H1 (cell line): ENCODE data around the gene NKTR. TPM values are rescaled to one million over a fixed set of nuclear protein-coding genes. Genes with fewer than 3 reads are reported as not detected.

ENCODE experiments used
- CTCF ChIA-PET: fragments of 300-600 bp; sonication (Branson Sonifier 250); formaldehyde crosslinking; loops from one replicate; lab custom pipeline; 2021; ENCODE audit not compliant: partially characterized antibody; lab: Charles Lee
- POLR2A ChIA-PET: fragments of 300-600 bp; sonication (Branson Sonifier 250); formaldehyde crosslinking; loops from one replicate; lab custom pipeline; 2021; ENCODE audit warnings: inconsistent platforms; ENCODE audit not compliant: partially characterized antibody; lab: Charles Lee
- DNase-seq, 2 experiments: peaks; one replicate each; pipeline versions ENCODE4 v3.0.0 to v3.0.0-alpha.2; 2010 to 2022; ENCODE audit warnings: low spot score in 2 of 2, low read depth in 1 of 2, mixed read lengths in 1 of 2
- FAIRE-seq: peaks from 2 replicates; lab custom pipeline; 2011; peaks lifted over from hg19 to GRCh38; lab: Jason Lieb, UNC
- H2AFZ ChIP-seq: 2 replicates; pipeline ENCODE4 v1.8.1; 2012; ENCODE audit warnings: low read length, inconsistent platforms
- H2AK5ac ChIP-seq: 2 replicates; pipeline ENCODE4 v1.6.1; 2013; ENCODE audit warnings: low read depth, low read length
- H2BK120ac ChIP-seq: replicated peaks from 2 replicates; pipeline ENCODE3; 2013; ENCODE audit warnings: low read depth, low read length, inconsistent platforms
- H2BK12ac ChIP-seq: 2 replicates; pipeline ENCODE4 v1.6.1; 2013; ENCODE audit warnings: low read depth, low read length
- H2BK15ac ChIP-seq: 2 replicates; pipeline ENCODE4 v1.6.1; 2013; ENCODE audit warnings: low read length
- H2BK20ac ChIP-seq: 2 replicates; pipeline ENCODE4 v1.6.1; 2013; ENCODE audit warnings: low read length
- H2BK5ac ChIP-seq: 2 replicates; pipeline ENCODE4 v1.6.1; 2013; ENCODE audit warnings: low read depth, low read length
- H3K14ac ChIP-seq: 2 replicates; pipeline ENCODE4 v1.6.1; 2013; ENCODE audit warnings: inconsistent platforms; ENCODE audit not compliant: insufficient read length
- H3K18ac ChIP-seq: 2 replicates; pipeline ENCODE4 v1.6.1; 2013; ENCODE audit warnings: low read length; ENCODE audit errors: extremely low read depth
- H3K23ac ChIP-seq: 2 replicates; pipeline ENCODE4 v1.6.1; 2013; ENCODE audit warnings: inconsistent platforms; ENCODE audit not compliant: insufficient read length
- H3K23me2 ChIP-seq: 2 replicates; pipeline ENCODE4 v1.6.1; 2013; ENCODE audit warnings: low read depth, low read length
- H3K27ac ChIP-seq: 2 replicates; pipeline ENCODE4 v1.6.1; 2011; ENCODE audit warnings: low read depth, low read length, inconsistent platforms
- H3K27me3 ChIP-seq, 4 experiments: replicated peaks in 1 of 4; 1 replicate in 1 of 4; 2 replicates in 3 of 4; pipeline versions ENCODE4 v1.6.1 to v1.8.1; 2011 to 2013; ENCODE audit warnings: low read length in 3 of 4, mild to moderate bottlenecking in 3 of 4, inconsistent platforms in 2 of 4, mixed read lengths in 2 of 4, moderate library complexity in 1 of 4; ENCODE audit not compliant: control insufficient read depth in 3 of 4, insufficient read depth in 3 of 4; ENCODE audit errors: extremely low read depth in 1 of 4
- H3K36me3 ChIP-seq, 4 experiments: 2 replicates each; pipeline versions ENCODE4 v1.6.1 to v1.8.1; 2011 to 2013; ENCODE audit warnings: mild to moderate bottlenecking in 4 of 4, low read length in 3 of 4, moderate library complexity in 2 of 4, control low read depth in 1 of 4, inconsistent platforms in 1 of 4; ENCODE audit not compliant: insufficient read depth in 4 of 4, control insufficient read depth in 2 of 4
- H3K4ac ChIP-seq: replicated peaks from 2 replicates; pipeline ENCODE3; 2013; ENCODE audit warnings: low read length, low read depth, mixed read lengths, inconsistent platforms; ENCODE audit not compliant: insufficient read length
- H3K4me1 ChIP-seq, 4 experiments: replicated peaks in 1 of 4; 1 replicate in 1 of 4; 2 replicates in 3 of 4; pipeline versions ENCODE4 v1.6.1 to v1.8.1; 2011 to 2013; ENCODE audit warnings: low read length in 3 of 4, inconsistent platforms in 2 of 4, mixed read lengths in 1 of 4; ENCODE audit not compliant: insufficient read depth in 4 of 4, control insufficient read depth in 3 of 4
- H3K4me2 ChIP-seq, 2 experiments: 2 replicates each; pipeline versions ENCODE4 v1.6.1 to v1.8.1; 2011 to 2013; ENCODE audit warnings: low read depth in 2 of 2, low read length in 2 of 2, control low read depth in 1 of 2, inconsistent platforms in 1 of 2, mild to moderate bottlenecking in 1 of 2; ENCODE audit not compliant: insufficient read depth in 1 of 2
- H3K4me3 ChIP-seq, 4 experiments: fragments of 200-600, 300-600 bp in 1 of 4; sonication (generic), shearing (Covaris generic), sonication (Bioruptor Twin) in 1 of 4; 2 replicates each; pipeline versions ENCODE4 v1.5.1 to v1.8.1; 2011 to 2016; ENCODE audit warnings: low read length in 4 of 4, low read depth in 3 of 4, control low read depth in 2 of 4, inconsistent platforms in 2 of 4, mild to moderate bottlenecking in 2 of 4, mixed read lengths in 1 of 4, moderate library complexity in 1 of 4; ENCODE audit not compliant: insufficient read depth in 2 of 4; ENCODE audit errors: extremely low read depth in 1 of 4
- H3K56ac ChIP-seq: replicated peaks from 2 replicates; pipeline ENCODE3; 2013; ENCODE audit warnings: low read depth, mild to moderate bottlenecking, mixed read lengths, low read length, inconsistent platforms; ENCODE audit not compliant: insufficient read length
- H3K79me1 ChIP-seq: 2 replicates; pipeline ENCODE4 v1.6.1; 2013; ENCODE audit warnings: low read depth, low read length, control low read depth
- H3K79me2 ChIP-seq, 2 experiments: 2 replicates each; pipeline versions ENCODE4 v1.6.1 to v1.8.1; 2012 to 2013; ENCODE audit warnings: low read length in 2 of 2, mild to moderate bottlenecking in 2 of 2, inconsistent platforms in 1 of 2; ENCODE audit not compliant: insufficient read depth in 2 of 2, control insufficient read depth in 1 of 2
- H3K9ac ChIP-seq, 4 experiments: replicated peaks in 1 of 4; 1 replicate in 1 of 4; 2 replicates in 3 of 4; pipeline versions ENCODE4 v1.6.1 to v1.8.1; 2011 to 2013; ENCODE audit warnings: low read depth in 3 of 4, low read length in 3 of 4, control low read depth in 2 of 4, mild to moderate bottlenecking in 2 of 4, moderate library complexity in 2 of 4, inconsistent platforms in 1 of 4; ENCODE audit errors: extremely low read depth in 1 of 4
- H3K9me3 ChIP-seq, 2 experiments: 2 replicates each; pipeline versions ENCODE4 v1.6.1 to v1.8.1; 2012 to 2013; ENCODE audit warnings: mild to moderate bottlenecking in 2 of 2, moderate library complexity in 2 of 2, control low read depth in 1 of 2, inconsistent platforms in 1 of 2, low read depth in 1 of 2, low read length in 1 of 2, mixed read lengths in 1 of 2; ENCODE audit not compliant: insufficient read depth in 2 of 2
- H4K20me1 ChIP-seq, 2 experiments: replicated peaks in 1 of 2; 2 replicates each; pipeline versions ENCODE3 to v1.8.1; 2011 to 2013; ENCODE audit warnings: inconsistent platforms in 2 of 2, low read length in 2 of 2, mild to moderate bottlenecking in 1 of 2; ENCODE audit not compliant: insufficient read depth in 2 of 2, control insufficient read depth in 1 of 2
- H4K5ac ChIP-seq: 2 replicates; pipeline ENCODE4 v1.6.1; 2013; ENCODE audit warnings: low read length, low read depth, mixed read lengths, inconsistent platforms; ENCODE audit not compliant: insufficient read length
- H4K8ac ChIP-seq: 2 replicates; pipeline ENCODE4 v1.8.0; 2013; ENCODE audit warnings: mild to moderate bottlenecking, moderate library complexity, low read length, inconsistent platforms; ENCODE audit not compliant: insufficient read depth; ENCODE audit errors: extremely low read depth
- H4K91ac ChIP-seq: replicated peaks from 2 replicates; pipeline ENCODE3; 2013; ENCODE audit warnings: low read length, mixed read lengths, inconsistent platforms; ENCODE audit not compliant: insufficient read length
- BACH1 ChIP-seq: IDR thresholded peaks from 2 replicates; pipeline ENCODE4 v1.6.1; 2012; ENCODE audit warnings: low read length, improper control_type of control experiment
- CBX5 ChIP-seq: fragments of 300-800, 300-1000 bp; sonication (generic); IDR thresholded peaks from 2 replicates; pipeline ENCODE4 v1.7.1; 2016; ENCODE audit warnings: antibody characterized with exemption, low read length, low read depth
- CEBPB ChIP-seq: IDR thresholded peaks from 2 replicates; pipeline ENCODE4 v1.6.1; 2012; ENCODE audit warnings: low read depth, low read length
- CHD1 ChIP-seq: IDR thresholded peaks from 2 replicates; pipeline ENCODE4 v1.6.1; 2012; ENCODE audit warnings: low read depth, low read length, improper control_type of control experiment
- EP300 ChIP-seq, 2 experiments: IDR thresholded peaks; 1 replicate in 1 of 2; 2 replicates in 1 of 2; pipeline ENCODE4 v1.6.1; 2011 to 2012; ENCODE audit warnings: low read depth in 2 of 2, low read length in 2 of 2, mild to moderate bottlenecking in 2 of 2, borderline replicate concordance in 1 of 2, inconsistent platforms in 1 of 2, moderate library complexity in 1 of 2
- FOSL1 ChIP-seq: IDR thresholded peaks from 2 replicates; pipeline ENCODE4 v1.6.1; 2011; ENCODE audit warnings: mild to moderate bottlenecking, low read depth, low read length, moderate library complexity; ENCODE audit not compliant: insufficient read depth
- HDAC2 ChIP-seq, 2 experiments: fragments of 300-600 bp in 1 of 2; sonication (generic) in 1 of 2; IDR thresholded peaks; 2 replicates each; pipeline ENCODE4 v1.6.1; 2011 to 2012; ENCODE audit warnings: low read depth in 2 of 2, low read length in 2 of 2, mild to moderate bottlenecking in 2 of 2, moderate library complexity in 2 of 2, borderline replicate concordance in 1 of 2, inconsistent platforms in 1 of 2
- HDAC6 ChIP-seq: IDR thresholded peaks from one replicate; pipeline ENCODE4 v1.7.1; 2012; ENCODE audit warnings: low read depth, mild to moderate bottlenecking, inconsistent platforms, low read length, moderate library complexity
- JUND ChIP-seq: IDR thresholded peaks from 2 replicates; pipeline ENCODE4 v1.6.1; 2011; ENCODE audit warnings: mild to moderate bottlenecking, improper control_type of control experiment, low read length
- RFX5 ChIP-seq: IDR thresholded peaks from 2 replicates; pipeline ENCODE4 v1.6.1; 2011; ENCODE audit warnings: low read depth, low read length, improper control_type of control experiment, borderline replicate concordance
- SP4 ChIP-seq: IDR thresholded peaks from 2 replicates; pipeline ENCODE4 v1.6.1; 2012; ENCODE audit warnings: low read length, inconsistent platforms
- ZNF274 ChIP-seq: IDR thresholded peaks from 2 replicates; pipeline ENCODE4 v1.7.0; 2012; ENCODE audit warnings: low read length, borderline replicate concordance; ENCODE audit errors: extremely low read depth
- polyA plus RNA-seq, 7 experiments: library from polyadenylated mRNA; depleted of rRNA in 3 of 7; stranded (reverse) in 5 of 7; unstranded in 2 of 7; fragments of >200 nt in 5 of 7; fragments of 200-250 nt in 2 of 7; gene quantifications; 1 replicate in 5 of 7; 2 replicates in 1 of 7; 4 replicates in 1 of 7; pipeline versions ENCODE4 v1.2.1 to v1.2.3, GENCODE V29; 2011 to 2013; ENCODE audit warnings: missing spikeins in 2 of 7, mixed read lengths in 2 of 7
- total RNA-seq: library from RNA; stranded (reverse); fragmentation: NEBNext Ultra II Directional; extraction: Animal tissue kit (Norgen Biotek cat#: 25700); gene quantifications from 2 replicates; pipeline ENCODE4 v1.2.1, GENCODE V29; 2021

NKTR gene
- total and polyA plus RNA-seq, 2 of the 8 experiments (the other 6 are each of a cell fraction or from before 2014, with no cell fraction given) = 24.1 to 62.2 TPM

DNA sequence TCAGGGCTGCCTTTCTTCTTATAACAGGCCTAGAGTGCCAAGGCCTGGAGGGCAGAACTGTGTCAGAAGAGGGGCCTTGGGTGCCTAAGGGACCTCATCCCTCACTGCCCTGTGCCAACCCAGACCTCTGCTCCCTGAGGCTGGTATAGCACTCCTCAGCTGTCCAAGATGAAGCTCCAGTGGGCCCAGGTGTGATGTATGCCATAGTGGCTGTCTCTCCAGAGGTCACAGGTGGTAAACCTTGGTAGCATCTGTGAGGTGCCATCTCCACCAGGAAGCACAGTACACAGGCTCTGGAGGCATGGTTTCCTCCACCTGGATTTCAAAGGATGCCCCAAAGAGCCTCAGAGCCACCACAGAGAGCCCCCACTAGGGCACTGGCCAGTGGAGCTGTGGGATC lies 72.6 kb downstream of the NKTR start:
- H3K4ac ChIP-seq = no peak overlapping the region
- H3K9me3 ChIP-seq = peaks cover 2 to 5% of the 10 kb centered on the region in 2 experiments; a peak in 2 of 4 replicates
- no peak overlapping the region for H3K9ac ChIP-seq
- no peak overlapping the region for H2BK20ac ChIP-seq
- H3K4me2 ChIP-seq = no peak overlapping the region
- H3K23me2 ChIP-seq = no peaks in the 10 kb centered on the region
- no peak overlapping the region for H3K18ac ChIP-seq
- H3K4me3 ChIP-seq = no peak overlapping the region
- H4K8ac ChIP-seq = no peak overlapping the region
- DNase-seq = no peak
- no peak overlapping the region for H3K56ac ChIP-seq
- H4K91ac ChIP-seq = no peak overlapping the region
- H3K79me2 ChIP-seq = no peaks in the 10 kb centered on the region
- TF ChIP-seq CEBPB = no peak
- no peak for TF ChIP-seq EP300 (IDR thresholded peaks at IDR 0.05; ENCODE audit: borderline replicate concordance in 1 of 2, low read depth in 2 of 2, low read length in 2 of 2)
- no peak for TF ChIP-seq RFX5
- TF ChIP-seq HDAC2 (IDR thresholded peaks at IDR 0.05; ENCODE audit: borderline replicate concordance in 1 of 2, low read depth in 2 of 2, low read length in 2 of 2) = no peak
- no peak for TF ChIP-seq CHD1
- no peak for TF ChIP-seq FOSL1
- TF ChIP-seq BACH1 = no peak
- no peak for TF ChIP-seq SP4
- TF ChIP-seq ZNF274 = no peak
- TF ChIP-seq CBX5 = no peak
- no peak for TF ChIP-seq JUND
- no peak for TF ChIP-seq HDAC6
- TF ChIP-seq, all 59 proteins: peak for 0
- Histone ChIP-seq H2AK5ac (no peak overlapping the region), H3K23ac (no peak overlapping the region), H3K79me1 (no peaks in the 10 kb centered on the region), H3K14ac (no peak overlapping the region), H2AFZ (no peak overlapping the region), H3K27me3 (peaks cover 0 to 2% (median 0%) of the 10 kb centered on the region in 4 experiments; a peak in 2 of 7 replicates), H2BK5ac (no peak overlapping the region), H3K27ac (no peak overlapping the region), H2BK12ac (no peak overlapping the region), H3K36me3 (no peaks in the 10 kb centered on the region), H2BK15ac (no peak overlapping the region), H3K4me1 (no peaks in the 10 kb centered on the region; a peak in 1 of 7 replicates), H2BK120ac (no peak overlapping the region), H4K20me1 (no peaks in the 10 kb centered on the region), H4K5ac (no peak overlapping the region)
- POLR2A ChIA-PET = no interaction called here
- FAIRE-seq = no peak
- CTCF ChIA-PET = no interaction called here
